Pancreas (tissue), 10 donors: ENCODE data around the gene RDH8. TPM values are rescaled to one million over a fixed set of nuclear protein-coding genes. Genes with fewer than 3 reads are reported as not detected.
"Not testable (repeated sequence)": the region's sequence is repeated elsewhere in the genome, so short reads cannot be mapped to it uniquely, and the experiment has no call there.

Experiments used
- ATAC-seq, 4 donors: fragments of 200-7000 bp; cut with Tn5 transposase; one replicate each; pipeline versions ENCODE4 v1.8.0 to v1.9.1; 2020; ENCODE audit warnings: mild to moderate bottlenecking in 4 of 4, moderate library complexity in 4 of 4
- DNase-seq, 6 donors: peaks; one replicate each; pipeline ENCODE4 v3.0.0-alpha.2; 2020
- FAIRE-seq: peaks from 2 replicates; lab custom pipeline; 2012; peaks lifted over from hg19 to GRCh38; lab: Jason Lieb, UNC
- H3K27ac ChIP-seq, 4 donors: fragments of 200-600 bp; sonication (generic); 1 replicate in 3 of 4; 2 replicates in 1 of 4; pipeline versions ENCODE4 v1.5.0 to v1.8.0; 2020
- H3K27me3 ChIP-seq, 4 donors: fragments of 200-600 bp; one replicate each; pipeline ENCODE4 v1.8.0; 2021
- H3K36me3 ChIP-seq, 3 donors: fragments of 200-600 bp; sonication (generic) in 1 of 3; one replicate each; pipeline versions ENCODE4 v1.5.0 to v1.8.0; 2020 to 2021
- H3K4me1 ChIP-seq, 3 donors: fragments of 200-600 bp; one replicate each; pipeline ENCODE4 v1.8.0; 2021
- H3K4me3 ChIP-seq, 4 donors: fragments of 200-600 bp; sonication (generic) in 2 of 4; one replicate each; pipeline versions ENCODE4 v1.5.0 to v1.8.0; 2020 to 2021
- H3K9me3 ChIP-seq, 4 donors: fragments of 200-600 bp; one replicate each; pipeline ENCODE4 v1.8.0; 2021
- WGBS, 2 donors: extraction: QIAGEN DNeasy Blood & Tissue Kit; methylation state at CpG; one replicate each; pipeline ENCODE4 v1.1.7; 2013; 5-methylcytosine and 5-hydroxymethylcytosine counted together
- intact Hi-C, 3 donors: fragments of 100-400 bp; cut with DNase I; formaldehyde crosslinking; loops; one replicate each; pipeline versions ENCODE4 v1.11.1 to v1.14.2; 2022
- polyA plus RNA-seq, 2 donors: library from polyadenylated mRNA; stranded (reverse); fragments of 200-250 nt; gene quantifications; one replicate each; pipeline ENCODE4 v1.2.3, GENCODE V29; 2013
- total RNA-seq, 6 donors: library from RNA; stranded (reverse); fragmentation: NEBNext Ultra II Directional in 4 of 6; extraction: Animal tissue kit (Norgen Biotek cat#: 25700) in 4 of 6; gene quantifications; one replicate each; pipeline versions ENCODE4 v1.2.1 to v1.2.4, GENCODE V29; 2021 to 2023
- TF ChIP-seq, protein P1 (sequence below), 4 donors: fragments of 200-600 bp; sonication (generic) in 3 of 4; IDR thresholded peaks; one replicate each; pipeline versions ENCODE4 v1.5.0 to v1.8.0; 2021; ENCODE audit warnings: antibody characterized with exemption in 4 of 4
- donor health status: healthy with polysubstance abuse.
- donor health status: DM: no; HTN: no; CAD: no; lungs with moderate emphysema.
- donor health status: DM: no; HTN: no; CAD: no.
- donor health status: control.
- donor health status: control.
- donor health status: Bipolar disorder and iron deficiency.
- donor health status: DM: yes; HTN: yes; CAD: no.
- donor health status: DM: no; HTN: no; CAD: no.
- donor health status: DM: no; HTN: no; CAD: no.
- donor health status: DM: yes; HTN: yes; CAD: no.

Gene RDH8
- total and polyA plus RNA-seq, 8 donors = not detected

DNA sequence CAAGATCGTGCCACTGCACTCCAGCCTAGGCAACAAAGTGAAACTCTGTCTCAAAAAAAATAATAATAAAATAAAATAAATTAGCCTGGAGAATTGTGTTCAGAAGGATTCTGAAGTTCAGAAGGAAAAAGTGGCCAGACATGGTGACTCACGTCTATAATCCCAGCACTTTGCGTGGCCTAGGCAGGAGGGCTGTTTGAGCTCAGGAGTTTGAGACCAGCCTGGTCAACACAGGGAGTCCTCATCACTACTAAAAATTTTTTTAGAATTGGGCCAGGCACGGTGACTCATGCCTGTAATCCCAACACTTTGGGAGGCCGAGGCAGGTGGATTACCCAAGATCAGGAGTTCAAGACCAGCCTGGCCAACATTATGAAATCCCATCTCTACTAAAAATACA is 6.0 kb downstream of the RDH8 start:
- Histone ChIP-seq H3K27ac (no peak overlapping the region), H3K27me3 (no peaks in the 10 kb centered on the region), H3K9me3 (no peaks in the 10 kb centered on the region), H3K36me3 (no peaks in the 10 kb centered on the region), H3K4me1 (no peaks in the 10 kb centered on the region), H3K4me3 (no peak overlapping the region)
- 76 to 88% methylated on average over 5 of the region's 5 CpGs for WGBS, 2 donors
- no peak for DNase-seq
- no peak for FAIRE-seq
- TF ChIP-seq, protein P1, sequence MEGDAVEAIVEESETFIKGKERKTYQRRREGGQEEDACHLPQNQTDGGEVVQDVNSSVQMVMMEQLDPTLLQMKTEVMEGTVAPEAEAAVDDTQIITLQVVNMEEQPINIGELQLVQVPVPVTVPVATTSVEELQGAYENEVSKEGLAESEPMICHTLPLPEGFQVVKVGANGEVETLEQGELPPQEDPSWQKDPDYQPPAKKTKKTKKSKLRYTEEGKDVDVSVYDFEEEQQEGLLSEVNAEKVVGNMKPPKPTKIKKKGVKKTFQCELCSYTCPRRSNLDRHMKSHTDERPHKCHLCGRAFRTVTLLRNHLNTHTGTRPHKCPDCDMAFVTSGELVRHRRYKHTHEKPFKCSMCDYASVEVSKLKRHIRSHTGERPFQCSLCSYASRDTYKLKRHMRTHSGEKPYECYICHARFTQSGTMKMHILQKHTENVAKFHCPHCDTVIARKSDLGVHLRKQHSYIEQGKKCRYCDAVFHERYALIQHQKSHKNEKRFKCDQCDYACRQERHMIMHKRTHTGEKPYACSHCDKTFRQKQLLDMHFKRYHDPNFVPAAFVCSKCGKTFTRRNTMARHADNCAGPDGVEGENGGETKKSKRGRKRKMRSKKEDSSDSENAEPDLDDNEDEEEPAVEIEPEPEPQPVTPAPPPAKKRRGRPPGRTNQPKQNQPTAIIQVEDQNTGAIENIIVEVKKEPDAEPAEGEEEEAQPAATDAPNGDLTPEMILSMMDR (IDR thresholded peaks at IDR 0.05) = no peak
- intact Hi-C loops = no loop called here
- no peak for ATAC-seq

DNA sequence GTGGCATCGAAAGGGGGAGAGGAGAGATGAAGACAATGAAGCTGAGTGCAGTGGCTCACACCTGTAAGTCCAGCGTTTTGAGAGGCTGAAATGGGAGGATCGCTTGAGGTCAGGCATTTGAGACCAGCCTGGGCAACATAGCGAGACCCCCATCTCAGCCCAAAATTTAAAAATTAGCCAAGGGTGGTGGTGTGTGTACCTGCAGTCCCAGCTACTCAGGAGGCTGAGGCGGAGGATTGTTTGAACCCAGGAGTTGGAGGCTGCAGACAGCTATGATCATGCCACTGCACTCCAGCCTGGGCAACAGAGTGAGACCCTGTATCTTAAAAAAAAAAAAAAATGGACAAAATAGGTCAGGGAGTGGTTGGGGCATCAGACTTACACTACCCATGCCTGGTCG is 7.6 kb downstream of the RDH8 start:
- WGBS, 2 donors = 60 to 70% methylated on average over 6 of the region's 6 CpGs
- H3K4me3 ChIP-seq = no peak overlapping the region
- intact Hi-C loops = loop anchor here in 1 of 3 donors (10.0 kb wide), 1 partner anchor 86 kb away; the partner anchor contains the start of gene OLFM2
- no peaks in the 10 kb centered on the region for H3K36me3 ChIP-seq
- TF ChIP-seq, protein P1 (IDR thresholded peaks at IDR 0.05) = no peak
- H3K4me1 ChIP-seq = no peaks in the 10 kb centered on the region
- no peak for ATAC-seq
- no peak for DNase-seq
- H3K27me3 ChIP-seq = no peaks in the 10 kb centered on the region
- FAIRE-seq = no peak
- no peaks in the 10 kb centered on the region for H3K9me3 ChIP-seq
- H3K27ac ChIP-seq = no peak overlapping the region

GRCh38 chr19:10021446-10021845 is 8.2 kb downstream of the RDH8 start:
- WGBS, 2 donors = 78 to 82% methylated on average over 23 of the region's 23 CpGs
- DNase-seq (no peak), ATAC-seq (no peak), FAIRE-seq (no peak)
- Histone ChIP-seq H3K9me3 (no peaks in the 10 kb centered on the region), H3K27me3 (no peaks in the 10 kb centered on the region), H3K4me1 (no peaks in the 10 kb centered on the region), H3K36me3 (no peaks in the 10 kb centered on the region), H3K4me3 (no peak overlapping the region), H3K27ac (no peak overlapping the region)
- intact Hi-C loops = loop anchor here in 1 of 3 donors (10.0 kb wide), 1 partner anchor 87 kb away; the partner anchor contains the start of gene OLFM2
- TF ChIP-seq, protein P1 (IDR thresholded peaks at IDR 0.05) = no peak

DNA sequence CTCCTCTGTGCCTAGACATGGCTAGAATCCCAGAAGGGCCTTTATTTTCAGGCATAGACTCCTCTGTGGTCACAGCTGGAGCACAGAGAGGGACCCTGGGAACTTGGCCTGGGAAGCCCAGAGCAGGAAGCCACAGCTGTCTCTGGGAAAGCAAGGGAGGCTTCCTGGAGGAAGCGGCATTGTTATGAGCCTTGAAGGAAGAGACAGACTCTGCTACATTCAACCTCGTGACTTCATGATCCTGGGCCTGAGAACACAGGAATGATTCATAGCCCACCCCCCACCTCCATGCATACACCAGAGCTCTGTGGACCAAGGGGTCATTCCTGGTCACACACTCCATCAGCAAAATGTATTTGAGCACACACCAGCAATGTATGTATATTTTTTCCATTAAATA is 8.6 kb downstream of the RDH8 start:
- 80 to 83% methylated on average over 2 of the region's 2 CpGs for WGBS, 2 donors
- no peaks in the 10 kb centered on the region for H3K36me3 ChIP-seq
- H3K4me1 ChIP-seq = no peaks in the 10 kb centered on the region
- H3K27ac ChIP-seq = no peak overlapping the region
- no peak for FAIRE-seq
- no peak overlapping the region for H3K4me3 ChIP-seq
- intact Hi-C loops = loop anchor here in 1 of 3 donors (10.0 kb wide), 1 partner anchor 87 kb away; the partner anchor contains the start of gene OLFM2
- ATAC-seq = no peak
- TF ChIP-seq, protein P1 (IDR thresholded peaks at IDR 0.05) = no peak
- DNase-seq = no peak
- no peaks in the 10 kb centered on the region for H3K9me3 ChIP-seq
- no peaks in the 10 kb centered on the region for H3K27me3 ChIP-seq

DNA sequence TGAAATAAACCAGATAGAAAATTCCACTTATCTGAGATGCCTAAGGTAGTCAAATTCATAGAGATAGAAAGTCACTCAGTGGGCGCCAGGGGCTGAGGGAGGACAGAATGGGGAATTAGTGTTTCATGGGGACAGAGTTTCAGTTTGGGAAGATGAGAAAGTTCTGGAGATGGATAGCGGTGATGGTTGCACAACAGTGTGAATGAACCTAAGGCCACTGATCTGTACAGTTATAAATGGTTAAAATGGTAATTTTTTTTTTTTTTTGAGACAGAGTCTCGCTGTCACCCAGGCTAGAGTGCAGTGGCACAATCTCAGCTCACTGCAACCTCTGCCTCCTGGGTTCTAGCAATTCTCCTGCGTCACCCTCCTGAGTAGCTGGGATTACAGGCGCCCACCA is 9.8 kb downstream of the RDH8 start:
- H3K27ac ChIP-seq, H3K9me3 ChIP-seq, FAIRE-seq, H3K4me1 ChIP-seq, DNase-seq, H3K27me3 ChIP-seq, H3K36me3 ChIP-seq, ATAC-seq, H3K4me3 ChIP-seq: not testable (repeated sequence)
- WGBS, 2 donors = 71 to 89% methylated on average over 5 of the region's 5 CpGs
- intact Hi-C loops = loop anchor here in 1 of 3 donors (10.0 kb wide), 1 partner anchor 88 kb away; the partner anchor contains the start of gene OLFM2
